Panc1 (cell line): ENCODE measurements around the gene CNDP1.

Experiments used
- CTCF ChIP-seq: fragments of 450-650 bp; IDR thresholded peaks from 2 replicates; pipeline ENCODE4 v1.5.1; 2017; ENCODE audit warnings: mild to moderate bottlenecking
- POLR2AphosphoS5 ChIP-seq: IDR thresholded peaks from 2 replicates; pipeline ENCODE4 v1.6.1; 2012; ENCODE audit warnings: mild to moderate bottlenecking, low read depth, low read length, moderate library complexity
- REST ChIP-seq, 2 experiments: IDR thresholded peaks; 2 replicates each; pipeline ENCODE4 v1.6.1; 2011 to 2012; ENCODE audit warnings: low read depth in 2 of 2, control low read depth in 1 of 2, low read length in 1 of 2, mild to moderate bottlenecking in 1 of 2, moderate library complexity in 1 of 2; ENCODE audit not compliant: insufficient read depth in 1 of 2
- TCF7L2 ChIP-seq: IDR thresholded peaks from 2 replicates; pipeline ENCODE4 v1.6.1; 2011; ENCODE audit warnings: mild to moderate bottlenecking, low read depth, low read length, inconsistent platforms

GRCh38 chr18:74486119-74486849, 48.0 kb upstream of the CNDP1 start:
- no peak for TF ChIP-seq POLR2AphosphoS5
- TF ChIP-seq CTCF = no peak
- no peak for TF ChIP-seq REST (IDR thresholded peaks at IDR 0.05; ENCODE audit: insufficient read depth in 1 of 2, low read depth in 2 of 2, low read length in 1 of 2)
- TF ChIP-seq TCF7L2 = no peak
